CD4-positive, alpha-beta T cell treated with Interleukin-6 for 4 hours (primary cell): ENCODE results near the gene CRELD2.

ENCODE experiments used
- DNase-seq: peaks from one replicate; pipeline ENCODE4 v3.0.0-alpha.2; 2020; ENCODE audit warnings: mixed read lengths

CRELD2 gene

DNA sequence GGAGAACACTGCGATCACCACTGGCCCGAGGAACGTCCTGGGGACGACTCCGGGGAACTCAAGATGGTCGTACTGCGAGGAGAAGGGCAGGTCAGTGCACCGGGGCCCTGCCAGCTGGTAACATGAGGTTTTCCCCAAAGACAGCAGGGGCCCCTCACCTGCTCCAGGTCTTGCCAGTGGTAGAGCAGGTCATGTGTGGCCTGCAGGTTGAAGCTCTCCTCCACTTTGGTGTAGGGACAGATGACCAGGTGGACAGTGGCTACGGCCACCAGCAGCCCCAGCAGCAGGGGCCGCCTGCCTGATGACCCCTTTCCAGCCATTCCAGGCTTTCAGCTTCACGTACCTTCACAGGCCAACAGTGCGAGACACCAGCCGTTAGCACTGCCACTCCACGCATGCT, 5.0 kb upstream of the CRELD2 start:
- DNase-seq = no peak

DNA sequence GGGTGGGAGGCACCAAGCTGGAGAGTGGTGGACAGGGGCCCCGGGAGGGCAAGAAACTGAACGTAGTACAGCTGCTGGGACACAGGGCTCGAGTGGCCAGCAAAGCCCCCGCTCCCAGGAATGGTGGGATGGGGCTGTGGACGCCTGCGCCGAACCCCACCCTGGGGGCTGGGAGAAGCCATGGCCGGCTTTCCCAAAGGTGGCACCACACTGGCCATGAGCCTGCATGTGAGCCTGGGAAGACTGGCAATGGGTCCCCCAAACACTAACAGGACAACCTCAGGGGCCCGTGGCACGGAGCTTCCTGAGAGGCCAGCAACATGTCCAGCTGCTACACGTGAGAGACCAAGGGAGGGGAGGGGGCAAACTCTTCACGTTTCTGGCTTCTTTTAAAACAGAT, 4.2 kb upstream of the CRELD2 start:
- no peak for DNase-seq

DNA sequence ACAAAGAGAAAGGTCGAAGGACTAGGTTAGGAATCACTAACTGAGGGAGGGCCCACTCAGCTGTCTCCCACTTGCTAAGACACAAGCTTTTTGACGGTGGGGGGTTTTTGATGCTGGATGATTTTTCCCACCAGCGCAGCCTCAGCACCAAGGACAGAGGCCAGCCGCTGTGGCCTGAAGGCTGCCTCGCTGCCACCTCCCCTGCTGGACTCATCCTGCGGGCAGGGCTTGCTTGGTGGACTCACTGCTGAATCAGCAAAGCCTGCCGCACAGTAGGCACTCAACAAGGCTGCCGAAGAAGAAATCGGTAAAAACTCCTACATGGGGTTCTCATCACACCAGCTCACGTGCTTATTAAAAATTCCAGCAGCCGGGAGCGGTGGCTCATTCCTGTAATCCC, 2.8 kb upstream of the CRELD2 start:
- DNase-seq = no peak

DNA sequence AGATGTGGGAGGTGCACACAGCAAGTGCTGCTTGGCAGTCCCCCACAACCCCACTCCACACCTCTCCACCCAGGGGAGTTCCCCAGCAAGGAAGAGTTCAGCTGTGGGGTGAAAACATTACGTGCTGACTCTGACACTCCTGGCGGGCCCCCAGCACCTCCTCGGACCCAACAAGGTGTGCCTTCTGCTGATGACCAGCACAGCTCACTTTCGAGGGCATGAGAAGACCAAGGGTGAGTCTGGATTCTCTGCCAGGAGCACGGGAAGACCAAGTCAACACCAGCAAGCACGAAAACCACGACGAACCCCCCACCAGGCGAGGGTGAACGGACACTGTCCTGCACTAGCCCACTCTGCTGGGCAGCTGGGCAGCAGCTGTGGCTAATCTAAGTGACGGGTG, 1.6 kb upstream of the CRELD2 start:
- no peak for DNase-seq

DNA sequence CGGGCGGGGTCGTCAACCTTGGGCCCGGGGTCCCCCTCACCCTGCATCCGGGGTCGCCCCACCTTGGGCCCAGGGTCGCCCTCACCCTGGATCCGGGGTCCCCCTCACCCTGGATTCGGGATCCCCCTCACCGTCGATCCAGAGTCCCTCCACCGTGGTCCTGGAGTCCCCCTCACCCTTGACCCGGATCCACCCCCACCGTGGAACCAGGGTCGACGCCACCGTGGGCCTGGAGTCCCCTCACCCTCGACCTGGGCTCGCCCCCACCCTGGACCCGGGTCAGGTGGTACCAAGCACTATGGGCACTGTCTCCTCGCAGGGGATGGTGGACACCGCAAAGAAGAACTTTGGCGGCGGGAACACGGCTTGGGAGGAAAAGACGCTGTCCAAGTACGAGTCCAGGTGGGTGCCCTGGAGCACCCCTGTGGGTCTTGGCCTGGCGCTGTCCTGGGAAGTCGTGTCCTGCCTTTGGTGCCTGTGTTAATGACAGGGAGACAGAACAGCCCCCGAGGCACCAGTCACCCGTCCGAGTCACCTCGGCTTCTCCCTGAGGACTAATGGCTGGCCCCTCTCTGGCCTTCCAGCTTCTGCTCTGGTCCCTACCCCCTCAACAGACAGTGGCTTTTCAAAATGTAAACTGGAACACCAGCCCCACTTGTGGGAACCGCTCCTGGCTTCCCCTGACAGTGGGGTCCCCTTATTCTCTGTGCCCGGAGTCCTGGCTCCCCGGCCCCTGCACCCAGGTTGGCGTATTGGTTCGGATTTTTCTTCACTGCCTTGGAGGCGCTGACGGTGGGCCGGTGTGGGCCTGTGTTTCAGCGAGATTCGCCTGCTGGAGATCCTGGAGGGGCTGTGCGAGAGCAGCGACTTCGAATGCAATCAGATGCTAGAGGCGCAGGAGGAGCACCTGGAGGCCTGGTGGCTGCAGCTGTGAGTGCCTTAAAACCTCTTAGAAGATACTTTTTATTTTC, 762 bp downstream of the CRELD2 start:
- DNase-seq = no peak

DNA sequence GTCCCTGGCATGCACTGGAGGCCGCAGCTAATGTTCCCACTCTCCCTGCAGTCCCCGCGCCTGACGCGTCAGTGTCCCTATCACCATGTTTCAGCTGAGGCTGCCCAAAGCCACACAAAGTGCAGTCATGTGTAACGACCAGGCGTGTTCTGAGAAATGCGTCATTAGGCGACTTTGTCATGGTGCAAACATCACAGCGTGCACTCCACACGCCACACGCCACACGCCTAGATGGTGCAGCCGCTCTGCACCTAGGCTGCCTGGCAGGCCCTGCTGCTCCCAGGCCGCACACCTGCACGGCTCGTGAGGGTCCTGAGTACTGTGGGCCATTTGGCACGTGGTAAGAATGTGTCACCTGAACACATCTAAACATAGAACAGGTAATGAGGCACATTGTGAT, 2.4 kb downstream of the CRELD2 start:
- DNase-seq = no peak

DNA sequence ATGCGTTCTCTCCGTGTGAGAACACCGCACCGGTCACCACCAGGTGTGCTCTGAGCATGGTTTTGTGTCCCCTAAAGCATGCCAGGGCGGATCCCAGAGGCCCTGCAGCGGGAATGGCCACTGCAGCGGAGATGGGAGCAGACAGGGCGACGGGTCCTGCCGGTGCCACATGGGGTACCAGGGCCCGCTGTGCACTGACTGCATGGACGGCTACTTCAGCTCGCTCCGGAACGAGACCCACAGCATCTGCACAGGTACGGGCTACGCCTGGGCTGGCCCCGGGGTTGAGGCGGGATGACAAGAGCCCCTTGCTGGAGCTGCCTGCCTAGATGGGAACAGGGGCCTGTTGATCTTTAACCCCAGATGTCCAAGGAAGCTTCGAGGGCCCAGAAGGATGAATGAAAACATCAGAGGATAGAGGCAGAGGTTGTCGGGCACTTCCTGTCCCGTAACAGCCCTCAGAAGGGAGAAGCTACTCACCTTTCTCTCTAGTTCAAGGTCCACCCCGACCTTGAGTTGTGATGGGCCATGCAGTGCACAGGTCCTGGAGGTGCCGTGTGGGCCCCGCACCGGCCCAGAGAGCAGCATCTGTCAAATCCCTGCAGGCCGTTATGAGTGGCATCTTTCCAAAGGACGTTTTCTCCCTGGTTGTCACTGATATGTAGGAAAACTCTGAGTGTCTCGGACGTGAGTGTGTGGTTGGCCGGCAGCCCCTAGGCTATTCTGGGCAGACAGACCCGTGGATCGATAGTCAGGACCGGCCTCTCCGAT, 3.3 kb downstream of the CRELD2 start:
- no peak for DNase-seq

DNA sequence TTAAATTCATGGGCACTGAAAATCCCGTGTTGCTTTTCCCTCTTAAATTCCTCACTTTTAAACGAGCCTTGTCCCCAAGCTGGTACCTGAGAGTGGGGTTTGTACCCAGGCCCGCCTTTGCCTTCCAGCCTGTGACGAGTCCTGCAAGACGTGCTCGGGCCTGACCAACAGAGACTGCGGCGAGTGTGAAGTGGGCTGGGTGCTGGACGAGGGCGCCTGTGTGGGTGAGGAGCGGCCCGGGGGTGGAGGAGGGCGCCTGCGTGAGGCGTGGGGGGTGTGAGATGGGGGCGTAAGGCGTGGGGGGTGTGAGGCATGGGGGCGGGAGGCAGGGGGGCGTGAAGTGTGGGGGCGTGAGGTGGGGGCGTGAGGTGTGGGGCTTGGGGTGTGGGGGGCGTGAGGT, 4.0 kb downstream of the CRELD2 start:
- no peak for DNase-seq

DNA sequence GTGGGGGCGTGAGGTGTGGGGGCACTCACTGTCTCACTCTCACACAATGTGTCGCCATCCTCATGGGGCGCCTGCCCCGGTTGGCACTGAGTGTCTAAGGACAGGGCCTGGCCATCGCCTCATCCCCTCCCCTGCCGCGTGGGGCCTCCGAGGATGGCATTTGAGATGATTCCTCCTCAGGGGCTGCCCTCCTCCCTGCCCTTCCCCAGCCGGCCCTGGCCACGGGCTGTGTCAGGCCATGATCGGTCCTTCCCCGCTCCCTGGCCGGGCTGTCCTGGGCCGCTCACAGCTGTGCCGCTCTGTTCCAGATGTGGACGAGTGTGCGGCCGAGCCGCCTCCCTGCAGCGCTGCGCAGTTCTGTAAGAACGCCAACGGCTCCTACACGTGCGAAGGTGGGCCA, 4.5 kb downstream of the CRELD2 start:
- DNase-seq = no peak

DNA sequence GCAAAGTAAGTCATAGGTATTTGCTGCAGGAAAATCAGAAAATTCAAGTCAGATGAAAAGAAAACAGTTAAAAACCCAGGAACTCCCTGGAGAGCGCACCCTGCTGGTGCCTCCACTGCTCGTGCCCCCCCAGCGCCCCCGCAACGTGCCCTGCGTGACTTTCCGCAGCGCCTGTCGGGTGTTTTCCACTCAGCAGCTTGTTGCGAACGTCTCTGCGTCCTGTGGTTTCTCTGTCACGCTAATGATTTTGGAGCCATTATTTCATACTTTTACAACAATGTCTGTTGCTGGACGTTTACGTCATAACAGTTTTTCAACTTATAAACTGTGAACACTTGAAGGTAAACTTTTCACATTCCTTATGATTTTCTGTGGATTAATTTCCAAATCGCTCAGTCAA, 5.0 kb downstream of the CRELD2 start:
- peak; percentile 37 for DNase-seq

DNA sequence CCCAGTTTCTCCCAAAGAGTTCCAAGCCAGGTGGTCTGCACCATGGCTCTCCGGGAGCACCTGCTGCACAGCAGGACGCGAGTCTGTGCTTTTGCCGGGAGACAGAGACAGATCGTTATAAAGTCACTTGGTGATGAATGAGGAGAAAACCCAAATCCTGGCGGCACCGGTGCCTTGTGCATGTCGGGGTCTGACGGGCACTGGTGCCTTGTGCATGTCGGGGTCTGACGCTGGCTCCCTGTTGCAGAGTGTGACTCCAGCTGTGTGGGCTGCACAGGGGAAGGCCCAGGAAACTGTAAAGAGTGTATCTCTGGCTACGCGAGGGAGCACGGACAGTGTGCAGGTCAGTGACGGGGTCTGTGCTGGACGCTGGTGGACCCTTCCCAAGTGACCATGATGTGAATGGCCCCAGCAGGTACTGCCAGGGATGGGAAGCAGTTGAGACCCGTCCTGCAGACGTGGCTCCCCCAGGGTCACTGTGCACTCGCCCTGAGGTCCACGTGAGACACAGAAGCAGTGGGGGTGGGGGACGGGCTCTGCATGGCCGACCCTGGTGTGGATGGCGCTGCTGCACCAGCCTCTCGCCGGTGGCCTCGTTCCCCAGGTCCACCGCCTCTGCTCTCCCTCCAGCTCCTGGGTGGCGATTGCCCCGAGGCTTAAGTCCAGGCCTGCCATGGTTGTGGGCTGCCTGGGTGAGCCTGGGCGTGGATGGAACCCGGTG, 5.8 kb downstream of the CRELD2 start:
- no peak for DNase-seq

DNA sequence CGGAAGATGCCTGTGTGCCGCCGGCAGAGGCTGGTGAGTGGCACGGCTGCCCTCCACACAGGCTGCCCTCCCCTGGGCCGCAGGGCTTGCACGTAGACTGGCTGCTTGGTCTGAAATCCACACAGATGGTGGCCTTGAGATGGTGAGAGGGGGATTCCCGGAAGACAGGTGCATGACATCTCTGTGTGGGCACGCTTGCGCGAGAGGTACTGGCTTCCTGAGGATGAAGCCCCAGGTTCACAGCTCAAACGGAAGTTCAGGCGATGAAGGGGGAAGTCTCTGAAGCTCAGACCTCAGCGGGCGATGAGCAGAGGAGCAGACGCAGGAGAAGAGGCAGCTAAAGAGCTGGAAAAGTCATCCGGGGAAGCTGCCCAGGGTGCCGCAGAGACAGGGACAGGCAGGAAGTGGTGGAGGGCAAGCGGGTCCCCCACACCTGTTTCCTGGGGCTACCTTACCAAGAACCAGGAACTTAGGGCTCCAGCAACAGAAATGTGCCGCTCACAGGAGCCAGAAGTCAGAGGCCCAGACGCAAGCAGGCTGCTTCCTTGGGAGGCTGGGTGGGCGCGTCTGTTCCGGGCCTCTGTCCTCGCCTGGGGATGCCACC, 7.2 kb downstream of the CRELD2 start:
- DNase-seq = peak; percentile 82

DNA sequence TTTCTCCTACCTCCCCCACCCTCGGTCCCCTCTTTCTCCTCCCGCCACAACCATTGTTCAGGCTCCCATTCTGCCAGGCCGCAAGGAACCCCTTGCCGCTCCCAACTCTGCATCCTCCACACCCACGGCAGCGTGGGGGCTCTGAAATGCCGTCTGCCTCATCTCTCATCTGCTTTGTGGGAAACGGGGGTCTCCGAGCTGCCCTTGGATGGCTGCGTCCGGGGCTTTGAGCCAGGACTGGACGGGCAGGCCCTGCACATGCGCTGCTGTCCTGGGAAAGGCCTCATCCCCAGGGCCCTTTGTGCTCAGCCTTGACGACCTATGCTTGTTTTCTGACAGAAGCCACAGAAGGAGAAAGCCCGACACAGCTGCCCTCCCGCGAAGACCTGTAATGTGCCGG, 8.5 kb downstream of the CRELD2 start:
- no peak for DNase-seq

DNA sequence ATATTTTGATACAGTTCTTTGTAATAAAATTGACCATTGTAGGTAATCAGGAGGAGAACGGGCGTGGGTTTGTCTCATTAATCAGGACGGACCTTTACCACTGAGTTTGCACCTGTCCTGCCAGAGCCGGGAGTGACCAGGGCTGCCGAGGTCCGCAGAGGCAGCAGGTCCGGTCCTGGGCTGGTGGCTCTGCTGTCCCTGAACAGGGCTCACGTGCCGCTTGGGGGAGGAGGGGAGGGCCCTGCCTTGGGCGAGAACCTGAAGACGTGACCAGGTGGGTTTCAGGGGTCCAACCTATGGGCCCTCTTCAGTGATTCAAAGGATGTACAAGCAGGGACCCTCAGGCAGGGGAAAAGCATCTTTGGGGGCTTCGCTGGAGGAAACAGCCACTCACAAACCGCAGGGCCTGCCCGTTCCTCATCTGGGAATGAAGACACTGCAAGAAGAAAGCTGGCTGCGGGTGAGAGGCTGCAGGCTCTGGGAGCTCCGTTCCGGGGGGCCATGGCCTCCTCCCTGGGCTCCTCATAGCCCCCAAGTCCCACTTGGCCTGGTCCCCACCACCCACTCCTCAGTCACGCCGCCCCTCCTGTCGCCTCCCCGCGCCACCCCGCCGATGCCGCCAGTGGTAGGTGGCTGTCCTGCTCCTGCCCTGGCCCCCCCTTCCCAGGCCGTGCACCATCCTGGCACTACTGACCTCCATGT, 9.2 kb downstream of the CRELD2 start:
- no peak for DNase-seq

DNA sequence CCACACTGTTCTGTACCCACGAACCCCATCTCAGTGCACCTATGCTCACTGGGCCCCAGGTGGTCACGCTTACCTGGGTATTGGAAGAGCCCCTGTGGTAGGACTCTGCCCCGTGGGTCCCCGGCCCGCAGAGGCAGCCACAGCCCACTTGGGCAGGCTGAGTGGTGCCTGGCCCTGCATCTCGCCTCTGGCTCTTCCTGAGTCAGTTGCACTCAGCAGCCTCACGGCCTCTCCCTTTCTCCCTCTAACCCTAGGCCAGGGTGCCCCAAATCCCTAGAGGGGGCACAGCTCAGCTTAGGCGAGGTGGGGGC, 9.7 kb downstream of the CRELD2 start:
- no peak for DNase-seq

DNA sequence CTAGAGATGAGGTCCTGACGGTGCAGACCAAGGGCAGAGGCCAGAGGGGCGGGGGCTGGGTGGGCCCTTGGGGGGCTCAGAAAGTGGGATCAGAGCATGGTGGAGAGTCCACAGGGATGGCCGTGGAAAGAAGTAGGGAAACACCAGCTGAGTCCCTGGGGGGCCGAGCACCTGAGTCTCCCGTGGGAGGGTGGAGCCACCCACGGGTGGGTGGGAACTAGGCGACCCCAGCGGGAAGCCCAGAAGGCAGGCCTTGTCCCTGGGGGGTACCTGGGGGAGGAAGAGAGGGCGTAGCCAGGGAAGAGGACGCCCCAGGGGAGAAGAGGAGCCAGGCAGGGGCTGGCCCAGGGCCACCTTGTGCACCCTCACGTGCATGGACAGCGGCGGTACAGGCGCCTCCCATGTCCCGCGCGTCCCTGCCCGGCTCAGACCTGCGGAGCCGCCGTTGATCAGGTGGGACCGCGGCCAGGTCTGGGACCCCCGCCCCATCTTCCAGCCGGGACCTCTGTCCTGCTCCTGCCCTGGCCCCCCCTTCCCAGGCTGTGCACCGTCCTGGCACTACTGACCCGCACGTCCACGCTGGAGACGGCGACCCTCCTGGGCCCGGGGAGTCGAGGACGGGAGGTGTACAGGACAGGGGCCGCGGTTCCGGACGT, 10.2 kb downstream of the CRELD2 start:
- no peak for DNase-seq

DNA sequence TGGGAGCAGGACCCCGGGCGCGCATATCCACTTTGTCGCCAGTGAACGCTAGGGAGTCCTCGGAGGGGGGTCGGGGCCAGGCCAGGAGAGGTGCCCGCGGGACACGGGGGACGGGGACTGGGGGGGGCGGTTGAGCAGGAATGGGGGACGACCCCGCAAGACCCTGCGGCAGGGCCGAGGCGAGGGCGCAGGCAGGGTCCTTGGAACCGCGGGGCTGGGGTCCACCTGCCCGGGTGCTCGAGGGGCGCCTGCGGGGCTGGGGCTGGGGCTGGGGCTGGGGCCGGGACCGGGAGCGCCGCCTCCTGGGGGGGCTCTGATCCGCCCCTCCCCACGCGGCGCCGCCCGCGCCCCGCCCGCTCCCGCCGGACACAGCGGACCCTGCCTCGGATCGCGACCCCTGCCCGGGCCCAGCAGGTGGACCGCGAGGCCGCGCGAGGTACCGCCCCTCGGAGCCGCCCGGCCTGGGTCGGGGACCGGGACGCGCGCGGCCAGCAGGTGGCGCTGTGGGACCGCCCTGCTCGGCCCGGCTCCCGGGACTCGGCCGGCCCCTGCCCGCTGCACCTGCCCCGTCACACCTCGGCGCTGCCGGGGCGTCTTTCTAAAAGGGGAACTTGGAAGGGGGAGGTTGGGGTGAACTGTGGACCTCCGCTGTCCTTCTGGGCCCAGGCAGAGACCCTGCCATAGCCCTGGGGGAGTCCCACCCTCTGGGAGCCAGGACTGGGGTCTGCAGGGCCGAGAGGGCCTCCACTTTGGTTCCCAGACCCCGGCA, 11.0 kb downstream of the CRELD2 start:
- peak; percentile 82 for DNase-seq

DNA sequence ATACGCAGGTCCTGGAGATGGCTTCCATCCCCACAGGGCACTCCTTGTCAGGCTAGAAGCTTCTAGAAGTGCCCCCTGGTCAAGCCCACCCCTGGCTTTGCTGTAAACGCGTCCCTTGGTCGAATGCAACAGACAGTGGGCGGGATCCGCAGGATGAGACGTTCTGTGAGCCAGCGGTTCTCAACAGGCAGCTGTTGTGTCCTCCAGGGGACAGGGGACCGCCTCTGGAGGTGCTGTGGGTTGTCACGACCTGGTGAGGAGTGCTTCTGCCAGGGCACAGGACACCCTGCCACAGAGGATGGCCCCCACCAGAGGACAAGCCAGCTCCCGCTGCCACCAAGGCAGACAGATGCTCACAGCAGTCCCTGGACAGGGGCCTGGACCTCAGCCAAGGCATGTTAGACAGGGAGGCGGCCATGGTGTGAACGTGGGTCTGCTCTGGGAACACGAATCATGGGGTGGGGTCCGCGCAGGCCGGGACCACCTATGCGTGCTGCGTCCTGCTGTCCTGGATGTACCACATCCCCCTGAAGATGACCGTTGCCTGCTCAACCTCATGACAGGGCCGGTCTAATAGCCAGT, 11.7 kb downstream of the CRELD2 start:
- peak; percentile 27 for DNase-seq

DNA sequence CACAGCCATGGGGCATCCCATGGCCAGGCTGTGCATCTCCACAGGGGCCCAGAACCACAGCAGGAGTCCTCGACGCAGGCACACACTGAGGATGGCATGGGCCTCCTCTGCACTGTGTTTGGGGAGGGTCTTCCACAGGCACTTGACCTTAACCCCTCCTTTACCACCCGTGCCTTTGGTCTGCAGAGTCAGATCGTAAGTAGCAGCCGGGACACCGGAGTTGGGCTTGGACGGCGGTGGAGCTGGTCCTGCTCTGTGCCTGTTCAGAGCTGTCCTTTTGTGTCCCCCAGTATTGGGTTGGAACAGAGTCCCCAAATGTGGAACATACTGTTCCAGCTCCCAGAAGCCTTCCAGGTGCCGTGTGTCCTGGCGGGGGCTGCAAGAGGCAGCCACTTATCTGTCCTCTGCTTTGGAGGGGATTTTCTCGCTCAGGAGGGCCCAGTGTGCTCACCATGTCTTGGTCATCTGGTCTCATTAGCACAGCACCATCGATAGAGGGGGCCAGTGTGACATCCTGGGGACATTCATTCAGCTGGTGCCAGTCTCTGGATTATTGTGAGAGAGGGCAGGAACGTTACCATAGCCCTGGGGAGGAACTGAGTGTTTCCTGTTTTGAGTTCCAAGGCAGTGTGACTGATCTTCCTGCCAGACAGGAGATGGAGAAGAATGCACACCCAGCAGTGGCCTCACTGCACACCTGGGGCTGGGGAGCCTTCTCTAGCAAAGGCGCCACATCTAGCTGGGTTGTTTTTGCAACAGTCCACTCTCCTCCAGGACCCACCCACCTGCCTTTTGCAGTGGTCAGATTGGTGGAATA, 12.4 kb downstream of the CRELD2 start:
- peak; percentile 75 for DNase-seq
